Measurements from ENCODE around the gene MPST.

The MPST gene

GRCh38 chr22:37023743-37024338, 4.3 kb downstream of the MPST start:
- no peak for DNase-seq (ENCODE audit: low read depth)

- no peak for DNase-seq (ENCODE audit: low read depth)
These were observed 5.0 kb downstream of the MPST start for GRCh38 chr22:37024339-37025157.

DNA sequence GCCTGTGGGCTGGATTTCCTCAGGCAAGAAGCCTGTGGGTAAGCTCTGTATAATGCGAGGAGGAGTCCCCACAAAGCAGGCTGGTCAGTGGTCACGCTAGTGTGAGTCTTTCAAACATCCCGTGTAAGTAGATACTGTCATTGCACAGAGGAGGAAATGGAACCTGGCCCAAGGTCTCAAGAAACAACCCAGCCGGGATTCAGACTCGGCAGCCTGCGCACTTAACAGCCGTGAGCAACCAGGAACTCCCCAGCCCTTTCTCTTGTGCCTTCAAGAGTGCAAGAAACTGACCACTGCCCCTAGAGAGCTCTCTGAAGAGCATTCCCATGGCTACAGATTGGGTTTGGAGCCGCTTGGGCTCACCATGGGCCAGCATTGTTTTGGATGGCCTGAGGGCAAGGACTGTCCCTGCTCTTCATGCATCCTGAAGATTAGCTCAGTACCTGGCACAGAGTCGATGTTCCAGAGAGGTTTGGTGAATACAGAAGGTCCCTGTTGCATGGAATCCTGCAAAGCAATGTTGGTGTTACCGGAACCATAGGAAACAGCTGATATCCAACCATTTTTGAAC, 6.0 kb downstream of the MPST start:
- DNase-seq (ENCODE audit: low read depth): no peak

- DNase-seq (ENCODE audit: low read depth): no peak
These were observed 6.8 kb downstream of the MPST start for GRCh38 chr22:37026325-37026724.

DNA sequence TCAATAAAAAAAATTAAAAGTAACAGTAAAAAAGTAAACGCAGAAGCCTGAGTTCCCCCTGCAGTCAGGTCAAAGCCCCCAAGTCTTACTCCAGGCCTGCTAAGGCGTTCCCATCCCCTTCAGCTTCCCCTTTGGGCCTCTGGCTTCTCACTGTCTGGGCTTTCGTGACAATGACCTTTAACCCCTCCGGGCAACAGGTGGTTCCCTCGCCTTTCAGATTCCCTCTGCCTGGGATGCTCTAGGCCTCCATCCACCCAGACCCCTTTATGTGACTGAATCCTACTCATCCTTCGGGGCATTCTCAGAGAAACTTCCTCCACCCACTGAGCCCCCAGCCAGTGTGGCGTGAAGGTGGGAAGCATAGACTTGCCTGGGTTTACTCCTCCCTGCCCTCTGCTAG, 8.0 kb downstream of the MPST start:
- no peak for DNase-seq (ENCODE audit: low read depth)

- DNase-seq (ENCODE audit: low read depth): no peak
These were observed 9.4 kb downstream of the MPST start for GRCh38 chr22:37028692-37029674.

- DNase-seq (ENCODE audit: low read depth): no peak
These were observed 11.2 kb downstream of the MPST start for GRCh38 chr22:37030560-37031281.

- no peak for DNase-seq (ENCODE audit: low read depth)
These were observed 12.6 kb downstream of the MPST start for GRCh38 chr22:37032134-37032534.

GRCh38 chr22:37032535-37033460, 13.3 kb downstream of the MPST start:
- no peak for DNase-seq (ENCODE audit: low read depth)

- no peak for DNase-seq (ENCODE audit: low read depth)
These were observed 14.3 kb downstream of the MPST start for GRCh38 chr22:37033605-37034430.

DNA sequence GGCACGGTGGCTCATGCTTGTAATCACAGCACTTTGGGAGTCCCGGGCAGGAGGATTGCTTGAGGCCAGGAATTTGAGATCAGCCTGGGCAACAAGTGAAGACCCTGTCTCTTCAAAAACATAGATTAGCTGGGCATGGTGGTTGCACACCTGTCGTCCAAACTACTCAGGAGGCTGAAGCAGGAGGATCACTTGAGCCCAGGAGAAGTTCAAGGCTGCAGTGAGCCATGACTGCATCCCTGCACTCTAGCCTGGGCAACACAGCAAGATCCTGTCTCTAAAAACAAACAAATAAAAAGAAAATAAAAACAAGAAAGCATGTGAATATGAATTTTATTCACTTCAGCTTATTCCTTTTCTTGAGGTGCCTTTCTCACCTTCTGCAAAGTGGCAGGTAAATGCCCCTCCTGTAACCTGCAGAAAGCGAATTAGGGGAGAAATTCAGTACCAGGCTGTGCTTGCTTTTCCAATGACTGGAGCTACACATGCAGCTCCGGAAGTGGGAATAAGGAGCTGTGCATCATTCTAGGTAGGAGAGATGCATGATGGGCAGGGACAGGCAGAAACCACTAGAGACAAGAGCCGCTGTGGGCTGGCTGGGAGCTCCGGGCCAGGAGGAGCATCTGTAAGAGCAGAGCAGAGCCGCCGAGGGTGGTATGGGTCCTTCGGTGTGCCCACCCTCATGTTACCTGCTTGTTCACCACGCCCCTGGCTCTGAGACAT, 17.3 kb downstream of the MPST start:
- no peak for DNase-seq (ENCODE audit: low read depth)

- no peak for DNase-seq (ENCODE audit: low read depth)
These were observed 18.1 kb downstream of the MPST start for GRCh38 chr22:37037669-37038068.

DNA sequence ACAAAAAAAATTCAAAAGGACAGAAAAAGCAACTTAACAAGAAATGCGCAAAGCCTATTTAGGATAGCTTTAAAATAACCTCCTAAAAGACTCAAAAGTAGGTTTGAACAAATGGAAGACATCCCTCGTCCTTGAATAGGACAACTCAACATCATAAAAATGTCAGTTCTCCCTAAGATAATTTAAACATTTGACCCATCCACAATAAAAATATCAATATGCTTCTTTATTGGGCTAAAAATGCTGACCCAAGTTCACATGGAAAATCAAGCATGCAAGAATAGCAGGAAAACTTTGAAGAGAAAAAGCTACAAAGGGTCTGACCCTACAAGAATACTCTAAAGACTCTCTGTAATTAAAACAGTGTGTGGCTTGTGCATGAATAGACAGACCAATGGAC, 19.9 kb downstream of the MPST start:
- no peak for DNase-seq (ENCODE audit: low read depth)

DNA sequence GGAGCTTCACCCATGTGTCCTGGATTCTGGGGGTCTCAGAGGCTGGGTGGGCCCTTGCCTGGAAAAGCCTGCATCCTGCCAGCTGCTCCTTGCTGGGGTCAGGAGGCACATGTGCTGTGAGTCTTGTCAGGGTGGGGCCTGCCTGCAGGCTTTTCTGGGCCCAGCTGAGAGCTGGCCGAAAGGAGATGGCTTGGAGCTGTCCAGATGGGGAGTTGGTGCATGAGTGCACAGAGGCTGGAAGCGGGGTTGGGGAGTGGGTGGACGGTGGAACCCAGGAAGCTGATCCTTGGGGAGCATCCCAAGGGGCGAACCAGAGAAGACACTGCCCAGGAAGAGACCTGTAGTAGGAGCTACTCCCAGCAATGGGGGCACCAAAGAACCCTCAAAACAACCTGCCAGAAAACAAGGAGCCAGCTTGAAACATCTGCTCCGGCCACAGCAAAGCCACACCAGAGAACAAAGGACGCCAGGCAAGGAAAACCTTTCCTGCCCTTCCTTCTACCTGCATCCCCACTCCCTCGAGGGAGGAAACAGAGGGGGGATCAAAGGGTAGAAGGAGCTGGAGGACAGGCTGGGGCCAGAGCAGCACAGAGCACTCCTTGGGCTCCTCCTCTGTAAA, 23.8 kb downstream of the MPST start:
- DNase-seq (ENCODE audit: low read depth): no peak

DNA sequence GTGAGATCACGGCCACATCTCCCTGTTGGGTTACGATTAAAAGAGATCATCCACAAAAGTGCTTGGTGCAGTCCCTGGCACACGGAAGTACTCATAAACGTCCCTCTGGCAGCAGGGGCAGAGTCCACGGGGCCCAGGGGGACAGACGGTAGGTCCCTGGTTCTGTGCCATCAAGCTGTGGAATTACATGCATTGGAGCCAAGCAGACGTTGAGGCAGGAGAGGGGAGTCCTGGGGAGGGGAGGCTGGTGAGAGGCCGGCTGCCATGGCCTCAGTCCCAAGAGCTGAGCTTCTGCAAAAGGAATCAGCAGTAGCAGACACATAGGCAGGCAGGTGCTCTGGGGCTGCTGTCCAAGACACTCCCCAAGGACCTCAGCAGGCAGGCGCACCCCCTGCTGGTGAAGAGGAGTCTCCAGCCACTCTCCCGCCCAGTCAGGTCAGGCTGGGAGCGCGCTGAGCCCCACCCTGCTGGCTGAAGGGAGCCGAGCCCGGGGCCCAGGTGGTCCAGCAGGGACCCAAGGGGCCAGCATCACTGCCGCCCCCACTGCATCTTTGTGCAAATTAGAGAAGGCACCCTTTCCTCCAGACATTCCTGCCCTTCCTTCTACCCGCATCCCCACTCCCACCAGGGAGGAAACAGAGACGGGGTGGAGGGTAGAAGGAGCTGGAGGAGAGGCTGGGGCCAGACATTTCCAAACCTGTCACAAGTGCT, 24.4 kb downstream of the MPST start:
- DNase-seq (ENCODE audit: low read depth): no peak

GRCh38 chr22:37044634-37045625, 25.4 kb downstream of the MPST start:
- DNase-seq (ENCODE audit: low read depth): no peak

Data from activated gamma-delta T cell treated with anti-CD3 and anti-CD28 coated beads, Interleukin-2, amount 50 U/mL, for 16 hours (primary cell).